Glutamatergic neuron (in vitro differentiated cells): Measurements from ENCODE around the gene CLSTN1. TPM values are rescaled to one million over a fixed set of nuclear protein-coding genes. Genes with fewer than 3 reads are reported as not detected.

Experiments
- DNase-seq: peaks from one replicate; pipeline ENCODE4 v3.0.0; 2022
- H3K27ac Mint-ChIP-seq: one replicate; pipeline ENCODE4 v1.8.0; 2020; ENCODE audit warnings: mild to moderate bottlenecking, mixed read lengths, inconsistent platforms; ENCODE audit not compliant: unreplicated experiment
- H3K27me3 Mint-ChIP-seq: one replicate; pipeline ENCODE4 v1.8.0; 2020; ENCODE audit warnings: mild to moderate bottlenecking, moderate library complexity, mixed read lengths, inconsistent platforms; ENCODE audit not compliant: unreplicated experiment
- H3K36me3 Mint-ChIP-seq: one replicate; pipeline ENCODE4 v1.8.0; 2020; ENCODE audit warnings: mild to moderate bottlenecking, mixed read lengths, inconsistent platforms; ENCODE audit not compliant: unreplicated experiment
- H3K4me1 Mint-ChIP-seq: one replicate; pipeline ENCODE4 v1.8.0; 2020; ENCODE audit warnings: mild to moderate bottlenecking, low read depth, mixed read lengths, inconsistent platforms; ENCODE audit not compliant: unreplicated experiment
- H3K4me3 Mint-ChIP-seq: one replicate; pipeline ENCODE4 v1.8.0; 2020; ENCODE audit warnings: mild to moderate bottlenecking, mixed read lengths, inconsistent platforms; ENCODE audit not compliant: unreplicated experiment
- H3K9me3 Mint-ChIP-seq: one replicate; pipeline ENCODE4 v1.8.0; 2020; ENCODE audit warnings: mild to moderate bottlenecking, moderate library complexity, mixed read lengths, inconsistent platforms; ENCODE audit not compliant: unreplicated experiment
- total RNA-seq: library from RNA; stranded (reverse); fragmentation: NEBNext Ultra II Directional; extraction: Animal tissue kit (Norgen Biotek cat#: 25700); gene quantifications from one replicate; pipeline ENCODE4 v1.2.1, GENCODE V29; 2021; ENCODE audit not compliant: unreplicated experiment
- TF ChIP-seq, protein P1 (sequence below): fragments of 200-600 bp; sonication (generic); IDR thresholded peaks from one replicate; pipeline ENCODE4 v1.5.0; 2021; ENCODE audit not compliant: partially characterized antibody, unreplicated experiment

CLSTN1 gene
- total RNA-seq, 1 donor from 2014 or later: 139 TPM

- TF ChIP-seq, protein P1, sequence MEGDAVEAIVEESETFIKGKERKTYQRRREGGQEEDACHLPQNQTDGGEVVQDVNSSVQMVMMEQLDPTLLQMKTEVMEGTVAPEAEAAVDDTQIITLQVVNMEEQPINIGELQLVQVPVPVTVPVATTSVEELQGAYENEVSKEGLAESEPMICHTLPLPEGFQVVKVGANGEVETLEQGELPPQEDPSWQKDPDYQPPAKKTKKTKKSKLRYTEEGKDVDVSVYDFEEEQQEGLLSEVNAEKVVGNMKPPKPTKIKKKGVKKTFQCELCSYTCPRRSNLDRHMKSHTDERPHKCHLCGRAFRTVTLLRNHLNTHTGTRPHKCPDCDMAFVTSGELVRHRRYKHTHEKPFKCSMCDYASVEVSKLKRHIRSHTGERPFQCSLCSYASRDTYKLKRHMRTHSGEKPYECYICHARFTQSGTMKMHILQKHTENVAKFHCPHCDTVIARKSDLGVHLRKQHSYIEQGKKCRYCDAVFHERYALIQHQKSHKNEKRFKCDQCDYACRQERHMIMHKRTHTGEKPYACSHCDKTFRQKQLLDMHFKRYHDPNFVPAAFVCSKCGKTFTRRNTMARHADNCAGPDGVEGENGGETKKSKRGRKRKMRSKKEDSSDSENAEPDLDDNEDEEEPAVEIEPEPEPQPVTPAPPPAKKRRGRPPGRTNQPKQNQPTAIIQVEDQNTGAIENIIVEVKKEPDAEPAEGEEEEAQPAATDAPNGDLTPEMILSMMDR: no peak
- Mint-ChIP-seq H3K9me3 (peaks cover 3% of the 10 kb centered on the region), H3K4me3 (no peak overlapping the region), H3K4me1 (no peaks in the 10 kb centered on the region), H3K36me3 (no peaks in the 10 kb centered on the region), H3K27me3 (peaks cover 2% of the 10 kb centered on the region), H3K27ac (no peak overlapping the region)
- no peak for DNase-seq
Observed at GRCh38 chr1:9768983-9769382, 54.8 kb downstream of the CLSTN1 start.

GRCh38 chr1:9767964-9768668, 55.6 kb downstream of the CLSTN1 start:
- no peak for DNase-seq
- Mint-ChIP-seq H3K9me3 (peaks cover 3% of the 10 kb centered on the region), H3K4me1 (no peaks in the 10 kb centered on the region), H3K4me3 (no peak overlapping the region), H3K36me3 (no peaks in the 10 kb centered on the region), H3K27me3 (peaks cover 3% of the 10 kb centered on the region), H3K27ac (no peak overlapping the region)
- TF ChIP-seq, protein P1: no peak

- H3K4me1 Mint-ChIP-seq: no peaks in the 10 kb centered on the region
- no peak overlapping the region for H3K4me3 Mint-ChIP-seq
- DNase-seq: no peak
- no peaks in the 10 kb centered on the region for H3K36me3 Mint-ChIP-seq
- H3K9me3 Mint-ChIP-seq: peaks cover 3% of the 10 kb centered on the region
- H3K27me3 Mint-ChIP-seq: peaks cover 1% of the 10 kb centered on the region
- no peak overlapping the region for H3K27ac Mint-ChIP-seq
- TF ChIP-seq, protein P1: no peak
Observed at GRCh38 chr1:9766759-9767442, 56.9 kb downstream of the CLSTN1 start.

- H3K27me3 Mint-ChIP-seq: peaks cover 1% of the 10 kb centered on the region
Observed at GRCh38 chr1:9764550-9764949, 59.2 kb downstream of the CLSTN1 start.

More at GRCh38 chr1:9764550-9764949, 59.2 kb downstream of the CLSTN1 start:
- Mint-ChIP-seq H3K36me3 (no peaks in the 10 kb centered on the region), H3K4me3 (no peak overlapping the region), H3K9me3 (peaks cover 3% of the 10 kb centered on the region), H3K4me1 (peaks cover 13% of the 10 kb centered on the region), H3K27ac (no peak overlapping the region)
- no peak for DNase-seq
- TF ChIP-seq, protein P1: no peak
